ENCODE data around the gene NSD1. TPM values are rescaled to one million over a fixed set of nuclear protein-coding genes. Genes with fewer than 3 reads are reported as not detected.

NSD1 gene
- total RNA-seq, 3 donors from 2014 or later = 37.7 to 52.2 (median 38.6) TPM

DNA sequence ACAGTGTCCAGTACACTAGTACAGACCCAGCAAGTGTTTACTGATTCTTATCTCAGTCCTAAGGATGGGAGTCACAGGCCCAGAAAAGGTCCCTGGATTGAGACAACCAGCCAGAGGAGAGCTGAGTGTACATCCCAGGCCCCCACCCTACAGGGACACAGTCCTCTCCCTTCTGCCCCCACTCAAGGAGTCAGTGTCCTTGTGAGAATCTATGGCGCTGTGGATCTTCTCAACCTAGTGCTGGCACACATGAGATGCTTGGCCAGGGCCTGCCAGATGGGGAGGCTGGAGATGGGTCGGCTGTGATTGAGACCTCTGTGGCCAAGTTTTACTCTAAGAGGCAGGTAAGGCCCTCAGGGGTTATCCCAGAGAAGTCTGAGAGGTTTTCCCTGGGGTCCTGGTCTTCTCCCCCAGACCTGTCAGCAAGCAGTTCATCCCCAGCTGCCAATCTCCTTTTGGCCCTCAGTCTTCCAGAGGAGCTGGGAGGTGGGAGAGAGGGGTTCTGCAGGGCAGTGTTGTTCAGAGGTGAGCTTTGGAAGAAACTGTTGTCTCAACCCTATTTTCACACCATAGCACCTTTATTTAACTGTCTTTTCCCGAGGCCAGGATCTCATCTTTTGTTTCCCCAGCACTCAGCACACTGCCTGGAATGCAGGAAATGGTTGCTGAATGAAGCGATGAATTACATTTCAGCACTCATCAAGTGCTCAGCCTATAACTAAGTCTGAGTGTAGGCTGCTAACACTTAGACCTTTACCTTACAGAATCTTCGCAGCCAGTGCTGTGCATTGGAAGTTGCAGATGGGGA is 3.2 kb upstream of the NSD1 start:
- Histone ChIP-seq H3K9me3 (no peaks in the 10 kb centered on the region), H3K27ac (peak overlapping the region in 1 of 2 donors; percentile 38), H3K4me3 (no peak overlapping the region), H3K27me3 (no peaks in the 10 kb centered on the region), H3K4me1 (peaks cover 6 to 8% of the 10 kb centered on the region in 2 donors), H3K36me3 (no peaks in the 10 kb centered on the region)
- no peak for TF ChIP-seq POLR2A (IDR thresholded peaks at IDR 0.05)
- no peak for TF ChIP-seq CTCF (IDR thresholded peaks at IDR 0.05)
- no peak for TF ChIP-seq POLR2AphosphoS5 (IDR thresholded peaks at IDR 0.05)
- intact Hi-C loops (cut with DNase I; ENCODE audit: low total_unique reads) = no loop called here
- DNase-seq (ENCODE audit: low spot score in 2 of 2) = peak in 1 of 2 donors; percentile 22

DNA sequence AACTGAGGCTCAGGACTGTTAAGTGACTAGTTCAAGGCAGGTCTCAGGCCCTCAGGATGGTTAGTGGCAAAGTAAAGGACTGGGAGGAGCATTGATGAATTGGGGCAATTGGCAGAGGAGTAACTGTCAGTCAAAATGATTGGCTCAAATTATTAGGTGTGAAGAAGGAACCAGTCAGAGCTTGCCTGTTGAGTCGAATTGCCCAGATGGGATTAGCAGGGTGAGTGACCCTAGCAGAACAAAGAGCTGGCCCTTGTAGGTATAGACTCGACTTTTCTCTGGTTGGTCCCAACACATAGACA is 2.6 kb upstream of the NSD1 start:
- Histone ChIP-seq H3K4me3 (no peak overlapping the region), H3K4me1 (peaks cover 6 to 13% of the 10 kb centered on the region in 2 donors), H3K36me3 (no peaks in the 10 kb centered on the region), H3K9me3 (no peaks in the 10 kb centered on the region), H3K27ac (peak overlapping the region in 1 of 2 donors; percentile 38), H3K27me3 (no peaks in the 10 kb centered on the region)
- no peak for TF ChIP-seq POLR2A (IDR thresholded peaks at IDR 0.05)
- TF ChIP-seq CTCF (IDR thresholded peaks at IDR 0.05) = no peak
- TF ChIP-seq POLR2AphosphoS5 (IDR thresholded peaks at IDR 0.05) = no peak
- DNase-seq (ENCODE audit: low spot score in 2 of 2) = no peak
- intact Hi-C loops (cut with DNase I; ENCODE audit: low total_unique reads) = no loop called here

GRCh38 chr5:177131352-177132135 is 2.0 kb upstream of the NSD1 start:
- Histone ChIP-seq H3K36me3 (no peaks in the 10 kb centered on the region), H3K27me3 (no peaks in the 10 kb centered on the region), H3K9me3 (no peaks in the 10 kb centered on the region), H3K27ac (peak overlapping the region; percentile 96 to 98), H3K4me3 (peak overlapping the region; percentile 79 to 99 (median 85)), H3K4me1 (peaks cover 6 to 13% of the 10 kb centered on the region in 2 donors)
- peak in 1 of 2 donors; percentile 50 for DNase-seq (ENCODE audit: low spot score in 2 of 2)
- TF ChIP-seq POLR2AphosphoS5 (IDR thresholded peaks at IDR 0.05) (no peak), CTCF (IDR thresholded peaks at IDR 0.05) (no peak), POLR2A (IDR thresholded peaks at IDR 0.05) (no peak)
- intact Hi-C loops (cut with DNase I; ENCODE audit: low total_unique reads) = no loop called here

DNA sequence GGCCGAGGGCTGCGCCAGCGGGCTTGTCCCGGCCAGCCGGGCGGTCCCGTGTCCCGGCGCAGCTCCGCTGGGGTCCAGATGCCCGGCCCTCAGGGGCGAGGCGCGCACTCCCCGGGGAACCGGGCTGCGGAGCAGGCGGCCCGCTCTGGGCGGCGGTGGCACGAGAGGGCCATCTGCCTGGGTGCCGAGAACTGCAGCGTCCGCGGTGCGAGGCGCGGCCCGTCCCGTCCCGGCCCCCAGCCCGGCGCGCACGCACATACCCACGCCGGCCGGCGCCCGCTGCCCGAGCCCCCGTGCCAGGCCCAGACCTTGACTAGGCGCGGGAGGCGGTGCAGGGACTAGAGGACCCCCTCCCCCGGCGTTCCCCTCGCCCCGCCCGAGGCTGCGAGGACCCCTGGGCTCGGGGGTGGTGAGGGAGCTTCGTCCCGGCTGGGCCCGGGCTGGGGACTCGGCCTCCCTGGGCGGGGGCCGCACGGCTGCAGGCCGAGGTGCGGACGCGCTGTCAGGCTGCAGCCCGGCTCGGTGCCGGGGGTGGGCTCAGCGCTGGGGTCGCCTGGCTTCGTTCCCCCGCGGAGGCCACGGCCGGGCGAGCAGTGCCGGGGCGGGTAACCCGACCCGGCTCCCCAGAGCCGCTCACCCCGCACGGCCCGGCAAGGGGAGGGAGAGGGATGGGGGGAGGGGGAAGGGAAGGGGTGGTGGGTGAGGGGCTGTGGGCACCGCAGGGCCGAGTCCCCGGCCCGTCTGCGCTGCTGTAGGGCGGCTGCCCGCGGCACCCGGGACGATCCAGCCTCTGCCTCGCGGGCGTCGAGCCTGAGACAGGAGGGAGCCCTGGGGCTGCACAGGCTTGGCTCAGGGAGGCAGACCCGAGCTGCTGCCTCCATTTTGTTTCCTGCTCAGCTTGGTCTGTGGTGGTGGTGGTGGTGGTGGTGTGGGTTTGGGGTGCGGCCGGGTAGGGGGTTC is 1.2 kb upstream of the NSD1 start:
- peaks cover 6 to 13% of the 10 kb centered on the region in 2 donors for H3K4me1 ChIP-seq
- no peaks in the 10 kb centered on the region for H3K36me3 ChIP-seq
- TF ChIP-seq CTCF (IDR thresholded peaks at IDR 0.05) (no peak), POLR2A (IDR thresholded peaks at IDR 0.05) (no peak), POLR2AphosphoS5 (IDR thresholded peaks at IDR 0.05) (no peak)
- H3K4me3 ChIP-seq = peak overlapping the region; percentile 79 to 99 (median 85)
- H3K27ac ChIP-seq = peak overlapping the region; percentile 96 to 98
- peak; percentile 36 to 55 for DNase-seq (ENCODE audit: low spot score in 2 of 2)
- no peaks in the 10 kb centered on the region for H3K9me3 ChIP-seq
- no peaks in the 10 kb centered on the region for H3K27me3 ChIP-seq
- intact Hi-C loops (cut with DNase I; ENCODE audit: low total_unique reads) = no loop called here
